Hepatocyte (in vitro differentiated cells): ENCODE data around the gene CD70. TPM values are rescaled to one million over a fixed set of nuclear protein-coding genes. Genes with fewer than 3 reads are reported as not detected.
"Not testable (repeated sequence)": the region's sequence is repeated elsewhere in the genome, so short reads cannot be mapped to it uniquely, and the experiment has no call there.

Experiments used
- DNase-seq: peaks from one replicate; pipeline ENCODE4 v3.0.0-alpha.2; 2016; ENCODE audit warnings: low spot score
- H2AFZ ChIP-seq: fragments of 200-600 bp; sonication (generic); 2 replicates; pipeline ENCODE4 v1.6.0; 2016; ENCODE audit warnings: antibody characterized with exemption, mild to moderate bottlenecking
- H3K27ac ChIP-seq: fragments of 200-600 bp; sonication (generic); 2 replicates; pipeline ENCODE4 v1.5.1; 2016; ENCODE audit warnings: mild to moderate bottlenecking
- H3K27me3 ChIP-seq: fragments of 200-600 bp; sonication (generic); 2 replicates; pipeline ENCODE4 v1.6.1; 2016
- H3K36me3 ChIP-seq: fragments of 200-600 bp; sonication (generic); replicated peaks from 2 replicates; pipeline ENCODE4 v1.5.1; 2016; ENCODE audit warnings: low read depth; ENCODE audit not compliant: insufficient read depth
- H3K4me1 ChIP-seq: fragments of 200-600 bp; sonication (generic); 2 replicates; pipeline ENCODE4 v1.5.1; 2016; ENCODE audit warnings: mild to moderate bottlenecking, moderate library complexity; ENCODE audit not compliant: insufficient read depth
- H3K4me2 ChIP-seq: fragments of 200-600 bp; sonication (generic); 2 replicates; pipeline ENCODE4 v1.6.0; 2016
- H3K4me3 ChIP-seq: fragments of 200-600 bp; sonication (generic); 2 replicates; pipeline ENCODE4 v1.5.1; 2016; ENCODE audit warnings: mild to moderate bottlenecking
- H3K79me2 ChIP-seq: fragments of 200-600 bp; sonication (generic); 2 replicates; pipeline ENCODE4 v1.6.0; 2017; ENCODE audit warnings: mild to moderate bottlenecking
- H3K9me2 ChIP-seq: fragments of 200-600 bp; sonication (generic); replicated peaks from 2 replicates; pipeline ENCODE4 v1.6.0; 2017; ENCODE audit warnings: mild to moderate bottlenecking; ENCODE audit not compliant: insufficient read depth
- H3K9me3 ChIP-seq: fragments of 200-600 bp; sonication (generic); 2 replicates; pipeline ENCODE4 v1.5.1; 2016; ENCODE audit warnings: low read depth, mild to moderate bottlenecking
- H4K20me1 ChIP-seq: fragments of 200-600 bp; sonication (generic); 2 replicates; pipeline ENCODE4 v1.6.0; 2016; ENCODE audit warnings: mild to moderate bottlenecking; ENCODE audit not compliant: insufficient read depth, poor library complexity, severe bottlenecking
- CTCF ChIP-seq: fragments of 200-600 bp; sonication (generic); IDR thresholded peaks from 2 replicates; pipeline ENCODE4 v1.5.1; 2016; ENCODE audit warnings: antibody characterized with exemption, mild to moderate bottlenecking; ENCODE audit not compliant: poor library complexity
- EZH2 ChIP-seq: fragments of 200-600 bp; sonication (generic); IDR thresholded peaks from 2 replicates; pipeline ENCODE4 v1.6.1; 2016; ENCODE audit warnings: antibody characterized with exemption, mild to moderate bottlenecking, borderline replicate concordance
- EZH2phosphoT487 ChIP-seq: fragments of 200-600 bp; sonication (generic); IDR thresholded peaks from one replicate; pipeline ENCODE4 v1.6.1; 2018; ENCODE audit warnings: antibody characterized with exemption, mild to moderate bottlenecking, low read depth, moderate library complexity; ENCODE audit not compliant: unreplicated experiment, severe bottlenecking
- WGBS: methylation state at CpG from one replicate; pipeline ENCODE4 v1.1.6; 2016; ENCODE audit warnings: low lambda C conversion rate; ENCODE audit errors: missing lambda C conversion rate; 5-methylcytosine and 5-hydroxymethylcytosine counted together
- polyA plus RNA-seq: library from polyadenylated mRNA; unstranded; fragments of >200 nt; fragmentation: Nextera tagmentation; extraction: Ambion mirVana; gene quantifications from 2 replicates; pipeline ENCODE4 v1.2.1, GENCODE V29; 2016
- total RNA-seq: library from RNA; depleted of rRNA; stranded (reverse); fragments of >200 nt; gene quantifications from 2 replicates; pipeline ENCODE4 v1.2.3, GENCODE V29; 2014

Gene CD70
- total and polyA plus RNA-seq, 2 experiments from 2014 or later = not detected

- H4K20me1 ChIP-seq = no peaks in the 10 kb centered on the region
- no peak for DNase-seq
- no peaks in the 10 kb centered on the region for H3K4me1 ChIP-seq
- no peak overlapping the region for H3K4me3 ChIP-seq
- WGBS = 57% methylated on average over 7 of the region's 7 CpGs
- H3K27me3 ChIP-seq = peaks cover 4% of the 10 kb centered on the region
- no peaks in the 10 kb centered on the region for H3K9me2 ChIP-seq
- H3K4me2 ChIP-seq = no peak overlapping the region
- no peaks in the 10 kb centered on the region for H3K9me3 ChIP-seq
- TF ChIP-seq EZH2 (no peak), CTCF (no peak), EZH2phosphoT487 (no peak)
- H3K79me2 ChIP-seq = no peaks in the 10 kb centered on the region
- no peak overlapping the region for H3K27ac ChIP-seq
- H2AFZ ChIP-seq = no peak overlapping the region
- no peaks in the 10 kb centered on the region for H3K36me3 ChIP-seq
Measured at GRCh38 chr19:6610934-6611852, 20.2 kb upstream of the CD70 start.

GRCh38 chr19:6608940-6609339, 18.0 kb upstream of the CD70 start:
- no peak overlapping the region for H3K4me3 ChIP-seq
- no peak overlapping the region for H3K4me2 ChIP-seq
- H4K20me1 ChIP-seq = no peaks in the 10 kb centered on the region
- no peaks in the 10 kb centered on the region for H3K79me2 ChIP-seq
- H3K4me1 ChIP-seq = no peaks in the 10 kb centered on the region
- H3K27me3 ChIP-seq = peaks cover 4% of the 10 kb centered on the region
- no peaks in the 10 kb centered on the region for H3K36me3 ChIP-seq
- DNase-seq = no peak
- no peak overlapping the region for H2AFZ ChIP-seq
- no peaks in the 10 kb centered on the region for H3K9me2 ChIP-seq
- WGBS = 75% methylated on average over 5 of the region's 5 CpGs
- no peaks in the 10 kb centered on the region for H3K9me3 ChIP-seq
- TF ChIP-seq CTCF (no peak), EZH2phosphoT487 (no peak), EZH2 (no peak)
- no peak overlapping the region for H3K27ac ChIP-seq

GRCh38 chr19:6608146-6608545, 17.2 kb upstream of the CD70 start:
- not testable (repeated sequence) for H3K4me2 ChIP-seq, H3K27me3 ChIP-seq, DNase-seq, H4K20me1 ChIP-seq, H3K9me3 ChIP-seq, H3K4me1 ChIP-seq, H2AFZ ChIP-seq, H3K4me3 ChIP-seq, H3K9me2 ChIP-seq, H3K79me2 ChIP-seq, H3K36me3 ChIP-seq, H3K27ac ChIP-seq
- 91% methylated on average over 9 of the region's 9 CpGs for WGBS

DNA sequence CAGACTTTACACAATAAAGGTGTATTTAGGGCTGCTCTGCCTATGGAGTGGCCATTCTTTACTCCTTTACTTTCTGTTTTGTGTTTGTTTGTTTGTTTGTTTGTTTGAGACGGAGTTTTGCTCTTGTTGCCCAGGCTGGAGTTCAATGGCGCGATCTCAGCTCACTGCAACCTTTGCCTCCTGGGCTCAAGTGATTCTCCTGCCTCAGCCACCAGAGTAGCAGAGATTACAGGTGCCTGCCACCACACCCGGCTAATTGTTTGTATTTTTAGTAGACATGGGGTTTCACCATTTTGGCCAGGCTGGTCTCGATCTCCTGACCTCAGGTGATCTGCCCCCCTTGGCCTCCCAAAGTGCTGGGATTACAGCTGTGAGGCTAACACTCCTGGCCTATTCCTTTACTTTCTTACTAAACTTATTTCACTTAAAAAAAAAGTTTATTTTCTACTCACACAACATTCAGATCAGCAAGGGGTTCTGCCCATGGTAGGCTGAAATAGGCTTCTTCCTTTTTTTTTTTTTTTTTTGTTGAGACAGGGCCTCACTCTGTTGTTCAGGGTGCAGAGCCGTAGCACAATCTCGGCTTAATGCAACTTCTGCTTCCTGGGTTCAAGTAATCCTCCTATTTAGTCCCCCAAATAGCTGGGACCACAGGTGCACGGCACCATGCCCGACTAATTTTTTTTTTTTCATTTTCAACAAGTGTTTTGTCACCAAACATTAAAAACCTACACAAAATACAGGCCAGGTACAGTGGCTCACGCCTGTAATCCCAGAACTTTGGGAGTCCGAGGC, 15.5 kb upstream of the CD70 start:
- H3K9me2 ChIP-seq, H3K27me3 ChIP-seq, H3K79me2 ChIP-seq, H3K9me3 ChIP-seq, H3K4me3 ChIP-seq, H3K4me1 ChIP-seq, H2AFZ ChIP-seq, H3K4me2 ChIP-seq, H3K27ac ChIP-seq, H3K36me3 ChIP-seq, DNase-seq, H4K20me1 ChIP-seq: not testable (repeated sequence)
- WGBS = 84% methylated on average over 11 of the region's 11 CpGs
